ENCODE results near the gene DUXA.
A peak's percentile ranks its signal among the peaks of the same experiment; 100 is the strongest.

Gene DUXA

DNA sequence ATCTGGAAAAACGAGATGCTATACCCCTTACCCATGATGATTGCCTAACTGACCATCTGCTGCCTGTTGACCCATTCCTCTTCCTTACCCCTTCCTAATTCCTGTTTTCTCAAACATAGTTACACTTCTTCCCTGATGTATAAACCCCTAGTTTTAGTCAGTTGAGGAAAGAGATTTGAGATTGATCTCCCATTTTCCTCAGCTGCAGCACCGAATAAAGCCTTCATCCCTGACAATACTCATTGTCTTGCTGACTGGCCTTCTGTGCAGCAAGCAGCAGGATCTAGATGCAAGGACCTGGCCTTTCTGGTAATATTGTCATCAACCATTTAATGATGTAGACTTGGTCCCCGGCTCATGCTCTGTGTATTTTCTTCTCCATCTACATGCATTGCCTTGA is 23.0 kb upstream of the DUXA start:
- no peak overlapping the region for H3K4me2 ChIP-seq (ENCODE audit: low read length, poor library complexity, severe bottlenecking)
- no peak overlapping the region for H2BK15ac ChIP-seq (ENCODE audit: low read depth, poor library complexity, severe bottlenecking)
- H2AK5ac ChIP-seq (ENCODE audit: low read length, severe bottlenecking), result no peak overlapping the region
- no peak overlapping the region for H2BK120ac ChIP-seq (ENCODE audit: low read depth, low read length)
- H3K14ac ChIP-seq (ENCODE audit: low read length in 2 of 2), result no peak overlapping the region
- no peak overlapping the region for H3K4ac ChIP-seq (ENCODE audit: low read depth in 1 of 2, low read length in 2 of 2)
- no peak overlapping the region for H3K18ac ChIP-seq (ENCODE audit: low read depth in 1 of 2, low read length in 2 of 2)
- H2AFZ ChIP-seq (ENCODE audit: low read depth, low read length), result no peak overlapping the region
- H3K9ac ChIP-seq (ENCODE audit: low read length), result no peak overlapping the region
- peaks cover 21 to 25% of the 10 kb centered on the region in 2 experiments for H3K36me3 ChIP-seq (ENCODE audit: control insufficient read depth in 1 of 2, insufficient read depth in 2 of 2, low read depth in 1 of 2, low read length in 2 of 2)
- H3K23ac ChIP-seq (ENCODE audit: low read length in 2 of 2), result no peak overlapping the region
- H2BK12ac ChIP-seq (ENCODE audit: low read length in 2 of 2), result no peak overlapping the region
- H3K4me3 ChIP-seq (ENCODE audit: insufficient read depth in 1 of 2, low read depth in 1 of 2, low read length in 2 of 2), result peak overlapping the region in 1 of 2 experiments; percentile 100
- H3K27me3 ChIP-seq (ENCODE audit: control insufficient read depth in 1 of 2, insufficient read depth in 1 of 2, low read length in 2 of 2), result no peaks in the 10 kb centered on the region
- no peak overlapping the region for H4K8ac ChIP-seq (ENCODE audit: low read length)
- peaks cover 17% of the 10 kb centered on the region for H3K4me1 ChIP-seq (ENCODE audit: control insufficient read depth, insufficient read depth, low read depth, low read length)
- H3K9me3 ChIP-seq (ENCODE audit: control insufficient read depth, low read length), result no peaks in the 10 kb centered on the region
- WGBS, result 90% methylated on average over 3 of the region's 3 CpGs
- no peak overlapping the region for H4K91ac ChIP-seq (ENCODE audit: low read length)
- DNase-seq, result no peak
- no peak overlapping the region for H3K27ac ChIP-seq (ENCODE audit: low read length, poor library complexity, severe bottlenecking)
- peaks cover 9% of the 10 kb centered on the region for H3K79me1 ChIP-seq (replicated peaks; ENCODE audit: low read length, poor library complexity, severe bottlenecking)
- no peak overlapping the region for H2BK5ac ChIP-seq (ENCODE audit: low read depth, low read length, poor library complexity, severe bottlenecking)

DNA sequence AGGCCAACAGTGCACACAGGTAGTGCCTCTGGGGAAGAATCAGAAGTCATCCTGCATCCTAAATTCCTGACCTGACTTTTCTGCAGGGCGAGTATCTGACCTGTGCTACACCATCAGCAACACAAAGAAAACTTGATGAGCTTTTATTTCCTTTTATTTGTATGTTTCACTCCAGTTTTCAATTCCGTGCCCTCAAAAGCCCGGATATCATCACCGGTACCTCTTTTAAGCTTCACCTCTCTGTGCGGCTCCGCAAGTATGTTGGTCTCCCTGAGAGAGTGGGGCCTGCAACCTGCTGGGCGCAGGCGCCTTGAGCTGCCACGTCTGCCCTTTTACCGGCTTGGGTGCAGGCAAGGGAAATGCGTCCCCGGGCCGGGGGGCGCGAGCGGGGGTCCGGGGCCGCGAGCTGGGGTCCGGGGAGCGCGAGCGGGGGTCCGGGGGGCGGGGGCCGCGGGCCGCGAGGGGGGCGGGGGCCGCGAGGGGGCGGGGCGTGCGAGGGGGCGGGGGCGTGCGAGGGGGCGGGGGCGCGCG is 4.3 kb upstream of the DUXA start:
- Histone ChIP-seq H3K18ac (ENCODE audit: low read depth in 1 of 2, low read length in 2 of 2) (no peak overlapping the region), H3K14ac (ENCODE audit: low read length in 2 of 2) (no peak overlapping the region), H2BK12ac (ENCODE audit: low read length in 2 of 2) (no peak overlapping the region), H3K4me2 (ENCODE audit: low read length, poor library complexity, severe bottlenecking) (peak overlapping the region; percentile 66), H2BK120ac (ENCODE audit: low read depth, low read length) (no peak overlapping the region), H2BK15ac (ENCODE audit: low read depth, poor library complexity, severe bottlenecking) (no peak overlapping the region), H3K27me3 (ENCODE audit: control insufficient read depth in 1 of 2, insufficient read depth in 1 of 2, low read length in 2 of 2) (no peaks in the 10 kb centered on the region), H4K91ac (ENCODE audit: low read length) (no peak overlapping the region), H3K4me3 (ENCODE audit: insufficient read depth in 1 of 2, low read depth in 1 of 2, low read length in 2 of 2) (peak overlapping the region; percentile 41 to 57), H3K27ac (ENCODE audit: low read length, poor library complexity, severe bottlenecking) (no peak overlapping the region), H3K79me1 (replicated peaks; ENCODE audit: low read length, poor library complexity, severe bottlenecking) (no peaks in the 10 kb centered on the region), H3K23ac (ENCODE audit: low read length in 2 of 2) (no peak overlapping the region), H2AK5ac (ENCODE audit: low read length, severe bottlenecking) (no peak overlapping the region), H3K4ac (ENCODE audit: low read depth in 1 of 2, low read length in 2 of 2) (no peak overlapping the region), H3K36me3 (ENCODE audit: control insufficient read depth in 1 of 2, insufficient read depth in 2 of 2, low read depth in 1 of 2, low read length in 2 of 2) (no peaks in the 10 kb centered on the region), H3K9me3 (ENCODE audit: control insufficient read depth, low read length) (peaks cover 13% of the 10 kb centered on the region), H4K8ac (ENCODE audit: low read length) (no peak overlapping the region), H2BK5ac (ENCODE audit: low read depth, low read length, poor library complexity, severe bottlenecking) (no peak overlapping the region), H3K9ac (ENCODE audit: low read length) (peak overlapping the region; percentile 57), H2AFZ (ENCODE audit: low read depth, low read length) (peak overlapping the region; percentile 51), H3K4me1 (ENCODE audit: control insufficient read depth, insufficient read depth, low read depth, low read length) (peaks cover 2% of the 10 kb centered on the region)
- DNase-seq, result peak; percentile 37
- 26% methylated on average over 6 of the region's 42 CpGs for WGBS

DNA sequence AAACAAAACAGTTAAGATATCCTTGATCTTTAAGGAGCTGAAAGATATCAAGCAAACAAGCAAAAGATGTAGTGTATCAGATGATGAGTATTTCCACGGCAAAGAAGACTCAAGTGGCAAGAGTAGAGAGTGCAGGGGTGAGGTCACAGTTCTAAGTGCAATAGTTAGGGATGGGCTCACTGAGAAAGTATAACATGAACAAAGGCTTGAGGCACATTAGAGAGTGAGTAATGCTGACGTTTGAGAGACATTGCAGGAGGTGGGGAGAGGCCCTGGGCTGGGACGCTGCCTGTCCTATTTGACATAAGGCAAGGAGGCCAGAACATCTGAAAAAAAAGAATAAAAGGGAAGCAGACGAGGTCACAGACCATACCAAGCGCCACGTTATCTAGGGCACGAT is 1.4 kb downstream of the DUXA start:
- WGBS, result 66% methylated on average over 7 of the region's 7 CpGs
- no peaks in the 10 kb centered on the region for H3K27me3 ChIP-seq (ENCODE audit: control insufficient read depth in 1 of 2, insufficient read depth in 1 of 2, low read length in 2 of 2)
- no peak overlapping the region for H2BK15ac ChIP-seq (ENCODE audit: low read depth, poor library complexity, severe bottlenecking)
- no peak overlapping the region for H4K8ac ChIP-seq (ENCODE audit: low read length)
- H3K14ac ChIP-seq (ENCODE audit: low read length in 2 of 2), result no peak overlapping the region
- no peaks in the 10 kb centered on the region for H3K4me1 ChIP-seq (ENCODE audit: control insufficient read depth, insufficient read depth, low read depth, low read length)
- H2BK5ac ChIP-seq (ENCODE audit: low read depth, low read length, poor library complexity, severe bottlenecking), result no peak overlapping the region
- H3K4me3 ChIP-seq (ENCODE audit: insufficient read depth in 1 of 2, low read depth in 1 of 2, low read length in 2 of 2), result no peak overlapping the region
- no peak overlapping the region for H2AK5ac ChIP-seq (ENCODE audit: low read length, severe bottlenecking)
- no peak overlapping the region for H4K91ac ChIP-seq (ENCODE audit: low read length)
- no peak overlapping the region for H3K23ac ChIP-seq (ENCODE audit: low read length in 2 of 2)
- no peak overlapping the region for H3K18ac ChIP-seq (ENCODE audit: low read depth in 1 of 2, low read length in 2 of 2)
- H2AFZ ChIP-seq (ENCODE audit: low read depth, low read length), result no peak overlapping the region
- no peaks in the 10 kb centered on the region for H3K36me3 ChIP-seq (ENCODE audit: control insufficient read depth in 1 of 2, insufficient read depth in 2 of 2, low read depth in 1 of 2, low read length in 2 of 2)
- no peak overlapping the region for H3K27ac ChIP-seq (ENCODE audit: low read length, poor library complexity, severe bottlenecking)
- H3K4me2 ChIP-seq (ENCODE audit: low read length, poor library complexity, severe bottlenecking), result no peak overlapping the region
- no peaks in the 10 kb centered on the region for H3K79me1 ChIP-seq (replicated peaks; ENCODE audit: low read length, poor library complexity, severe bottlenecking)
- no peak overlapping the region for H2BK12ac ChIP-seq (ENCODE audit: low read length in 2 of 2)
- no peak overlapping the region for H2BK120ac ChIP-seq (ENCODE audit: low read depth, low read length)
- DNase-seq, result no peak
- H3K9ac ChIP-seq (ENCODE audit: low read length), result no peak overlapping the region
- H3K4ac ChIP-seq (ENCODE audit: low read depth in 1 of 2, low read length in 2 of 2), result no peak overlapping the region
- H3K9me3 ChIP-seq (ENCODE audit: control insufficient read depth, low read length), result peaks cover 6% of the 10 kb centered on the region

DNA sequence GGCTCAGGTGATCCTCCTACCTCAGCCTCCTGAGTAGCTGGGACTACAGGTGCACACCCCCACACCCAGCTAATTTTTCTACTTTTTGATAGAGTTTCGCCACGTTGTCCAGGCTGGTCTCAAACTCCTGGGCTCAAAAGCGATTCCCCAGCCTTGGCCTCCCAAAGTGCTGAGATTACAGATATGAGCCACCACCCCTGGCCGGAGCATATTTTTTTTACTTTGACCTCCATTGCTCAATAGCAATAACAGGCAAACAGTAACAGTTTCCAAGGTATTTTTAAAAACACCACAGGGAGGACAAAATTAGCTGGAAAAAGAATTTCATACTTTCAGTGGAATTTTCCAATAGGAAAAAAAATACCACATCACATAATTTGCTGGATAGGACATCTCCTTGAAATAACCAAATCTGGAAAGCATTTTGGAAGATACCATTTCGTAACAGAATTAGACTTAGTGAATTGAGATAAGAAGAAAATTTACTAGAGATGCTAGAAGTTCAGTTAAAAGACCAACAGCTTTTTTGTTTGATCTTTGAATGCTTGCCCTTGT is 5.2 kb downstream of the DUXA start:
- Histone ChIP-seq H3K36me3 (ENCODE audit: control insufficient read depth in 1 of 2, insufficient read depth in 2 of 2, low read depth in 1 of 2, low read length in 2 of 2) (no peaks in the 10 kb centered on the region), H2BK120ac (ENCODE audit: low read depth, low read length) (no peak overlapping the region), H3K4me2 (ENCODE audit: low read length, poor library complexity, severe bottlenecking) (no peak overlapping the region), H2BK12ac (ENCODE audit: low read length in 2 of 2) (no peak overlapping the region), H3K27me3 (ENCODE audit: control insufficient read depth in 1 of 2, insufficient read depth in 1 of 2, low read length in 2 of 2) (no peaks in the 10 kb centered on the region), H3K9me3 (ENCODE audit: control insufficient read depth, low read length) (peaks cover 12% of the 10 kb centered on the region), H3K9ac (ENCODE audit: low read length) (no peak overlapping the region), H4K8ac (ENCODE audit: low read length) (no peak overlapping the region), H3K79me1 (replicated peaks; ENCODE audit: low read length, poor library complexity, severe bottlenecking) (no peaks in the 10 kb centered on the region), H3K4me3 (ENCODE audit: insufficient read depth in 1 of 2, low read depth in 1 of 2, low read length in 2 of 2) (no peak overlapping the region), H2AFZ (ENCODE audit: low read depth, low read length) (no peak overlapping the region), H2AK5ac (ENCODE audit: low read length, severe bottlenecking) (no peak overlapping the region), H3K23ac (ENCODE audit: low read length in 2 of 2) (no peak overlapping the region), H3K14ac (ENCODE audit: low read length in 2 of 2) (no peak overlapping the region), H3K4ac (ENCODE audit: low read depth in 1 of 2, low read length in 2 of 2) (no peak overlapping the region), H2BK5ac (ENCODE audit: low read depth, low read length, poor library complexity, severe bottlenecking) (no peak overlapping the region), H3K4me1 (ENCODE audit: control insufficient read depth, insufficient read depth, low read depth, low read length) (no peaks in the 10 kb centered on the region), H3K18ac (ENCODE audit: low read depth in 1 of 2, low read length in 2 of 2) (no peak overlapping the region), H2BK15ac (ENCODE audit: low read depth, poor library complexity, severe bottlenecking) (no peak overlapping the region), H3K27ac (ENCODE audit: low read length, poor library complexity, severe bottlenecking) (no peak overlapping the region), H4K91ac (ENCODE audit: low read length) (no peak overlapping the region)
- no peak for DNase-seq
- 85% methylated on average over 5 of the region's 5 CpGs for WGBS

All from mesenchymal stem cell (in vitro differentiated cells and primary cell).